CD14-positive monocyte (primary cell): ENCODE data around the gene ZFYVE28. TPM values are rescaled to one million over a fixed set of nuclear protein-coding genes. Genes with fewer than 3 reads are reported as not detected.

Source experiments
- DNase-seq, 3 donors: peaks; one replicate each; pipeline ENCODE4 v3.0.0-alpha.2; 2011 to 2022
- H2AFZ ChIP-seq: 2 replicates; pipeline ENCODE4 v1.6.0; 2012; ENCODE audit warnings: mild to moderate bottlenecking, low read depth, low read length, inconsistent platforms; ENCODE audit not compliant: insufficient read depth, poor library complexity, severe bottlenecking
- H3K27ac ChIP-seq, 2 donors: 1 replicate in 1 of 2; 2 replicates in 1 of 2; pipeline ENCODE4 v1.5.1; 2012 to 2013; ENCODE audit warnings: low read length in 2 of 2, control low read depth in 1 of 2, inconsistent platforms in 1 of 2, low read depth in 1 of 2, mild to moderate bottlenecking in 1 of 2
- H3K27me3 ChIP-seq, 2 donors: one replicate each; pipeline versions ENCODE4 v1.6.0 to v1.6.1; 2011 to 2013; ENCODE audit warnings: low read length in 2 of 2; ENCODE audit not compliant: control insufficient read depth in 2 of 2, insufficient read depth in 2 of 2
- H3K36me3 ChIP-seq, 2 donors: replicated peaks in 1 of 2; 1 replicate in 1 of 2; 2 replicates in 1 of 2; pipeline versions ENCODE4 v1.5.1 to v1.6.1; 2012 to 2013; ENCODE audit warnings: low read length in 2 of 2, control low read depth in 1 of 2, inconsistent platforms in 1 of 2, mild to moderate bottlenecking in 1 of 2; ENCODE audit not compliant: insufficient read depth in 2 of 2, control insufficient read depth in 1 of 2
- H3K4me1 ChIP-seq, 2 donors: 1 replicate in 1 of 2; 2 replicates in 1 of 2; pipeline versions ENCODE4 v1.5.1 to v1.6.1; 2012 to 2013; ENCODE audit warnings: low read length in 2 of 2, control low read depth in 1 of 2, inconsistent platforms in 1 of 2, mild to moderate bottlenecking in 1 of 2, moderate library complexity in 1 of 2; ENCODE audit not compliant: insufficient read depth in 2 of 2, control insufficient read depth in 1 of 2
- H3K4me2 ChIP-seq: replicated peaks from 2 replicates; pipeline ENCODE3; 2012; ENCODE audit warnings: low read length, moderate library complexity, mild to moderate bottlenecking; ENCODE audit not compliant: poor library complexity, severe bottlenecking; ENCODE audit errors: extremely low read depth
- H3K4me3 ChIP-seq, 3 experiments: fragments of 200-600 bp in 1 of 3; sonication (generic) in 1 of 3; replicated peaks in 1 of 3; 1 replicate in 2 of 3; 2 replicates in 1 of 3; pipeline ENCODE4 v1.5.1; 2011 to 2013; ENCODE audit warnings: low read length in 3 of 3, mild to moderate bottlenecking in 3 of 3, control low read depth in 2 of 3, low read depth in 2 of 3, inconsistent platforms in 1 of 3, moderate library complexity in 1 of 3
- H3K79me2 ChIP-seq: 2 replicates; pipeline ENCODE4 v1.6.0; 2012; ENCODE audit warnings: mild to moderate bottlenecking, control low read depth, inconsistent platforms, low read length, moderate library complexity; ENCODE audit not compliant: insufficient read depth
- H3K9ac ChIP-seq: 2 replicates; pipeline ENCODE4 v1.6.0; 2017; ENCODE audit warnings: low read length, mild to moderate bottlenecking; ENCODE audit not compliant: insufficient read depth, poor library complexity, severe bottlenecking
- H3K9me3 ChIP-seq, 2 donors: replicated peaks in 1 of 2; 1 replicate in 1 of 2; 2 replicates in 1 of 2; pipeline versions ENCODE4 v1.5.1 to v1.6.1; 2012 to 2013; ENCODE audit warnings: low read length in 2 of 2, control low read depth in 1 of 2; ENCODE audit not compliant: control insufficient read depth in 1 of 2, insufficient read depth in 1 of 2
- H4K20me1 ChIP-seq: 2 replicates; pipeline ENCODE4 v1.6.0; 2012; ENCODE audit warnings: mild to moderate bottlenecking, low read length, control low read depth, moderate library complexity; ENCODE audit not compliant: insufficient read depth
- H3K27ac Mint-ChIP-seq, 7 donors: one replicate each; pipeline ENCODE4 v1.8.0; 2020; ENCODE audit warnings: mild to moderate bottlenecking in 7 of 7, mixed read lengths in 7 of 7, moderate library complexity in 6 of 7, inconsistent platforms in 2 of 7
- H3K27me3 Mint-ChIP-seq, 3 donors: one replicate each; pipeline ENCODE4 v1.8.0; 2021 to 2022; ENCODE audit warnings: low read depth in 3 of 3, mild to moderate bottlenecking in 3 of 3, mixed read lengths in 3 of 3, moderate library complexity in 3 of 3, inconsistent platforms in 1 of 3
- H3K36me3 Mint-ChIP-seq, 2 donors: one replicate each; pipeline ENCODE4 v1.8.0; 2020; ENCODE audit warnings: mixed read lengths in 2 of 2, inconsistent platforms in 1 of 2, mild to moderate bottlenecking in 1 of 2
- H3K4me1 Mint-ChIP-seq: one replicate; pipeline ENCODE4 v1.8.0; 2020; ENCODE audit warnings: mild to moderate bottlenecking, mixed read lengths
- H3K4me3 Mint-ChIP-seq, 2 donors: one replicate each; pipeline ENCODE4 v1.8.0; 2020; ENCODE audit warnings: mild to moderate bottlenecking in 2 of 2, mixed read lengths in 2 of 2, moderate library complexity in 1 of 2
- H3K9me3 Mint-ChIP-seq, 7 donors: one replicate each; pipeline ENCODE4 v1.8.0; 2020 to 2022; ENCODE audit warnings: mixed read lengths in 7 of 7, mild to moderate bottlenecking in 6 of 7, moderate library complexity in 6 of 7, inconsistent platforms in 2 of 7
- CTCF ChIP-seq: fragments of 200-600 bp; IDR thresholded peaks from one replicate; pipeline ENCODE4 v1.8.0; 2022; ENCODE audit warnings: antibody characterized with exemption, mild to moderate bottlenecking
- WGBS: methylation state at CpG from one replicate; pipeline ENCODE4 v1.1.5; 2013; ENCODE audit warnings: missing lambda C conversion rate; ENCODE audit not compliant: insufficient coverage; 5-methylcytosine and 5-hydroxymethylcytosine counted together
- intact Hi-C, 2 donors: fragments of 100-400 bp; cut with micrococcal nuclease; formaldehyde crosslinking; loops; one replicate each; pipeline versions ENCODE4 v1.15.0 to v1.15.1; 2023
- polyA plus RNA-seq, 3 donors: library from polyadenylated mRNA; depleted of rRNA in 1 of 3; unstranded in 2 of 3; stranded (reverse) in 1 of 3; fragments of 300-500 nt in 2 of 3; fragments of >200 nt in 1 of 3; fragmentation: Illumina TruSeq in 2 of 3; gene quantifications; 1 replicate in 2 of 3; 2 replicates in 1 of 3; pipeline ENCODE4 v1.2.3, GENCODE V29; 2012 to 2021

ZFYVE28 gene
- polyA plus RNA-seq, 3 donors = 1.0 to 4.4 (median 1.1) TPM

- Mint-ChIP-seq H3K9me3 (peaks cover 3 to 17% (median 5%) of the 10 kb centered on the region in 7 donors), H3K36me3 (no peaks in the 10 kb centered on the region), H3K27me3 (peaks cover 8 to 11% (median 9%) of the 10 kb centered on the region in 3 donors), H3K4me1 (peaks cover 12% of the 10 kb centered on the region), H3K4me3 (no peak overlapping the region), H3K27ac (no peak overlapping the region)
- H3K36me3 ChIP-seq = no peaks in the 10 kb centered on the region
- 89% methylated on average over 20 of the region's 21 CpGs for WGBS
- no peak overlapping the region for H3K9ac ChIP-seq
- no peak overlapping the region for H2AFZ ChIP-seq
- H3K9me3 ChIP-seq = peaks cover 0 to 7% of the 10 kb centered on the region in 2 donors
- H3K27ac ChIP-seq = no peak overlapping the region
- H3K4me1 ChIP-seq = no peaks in the 10 kb centered on the region
- no peak for DNase-seq
- no peaks in the 10 kb centered on the region for H3K79me2 ChIP-seq
- H4K20me1 ChIP-seq = no peaks in the 10 kb centered on the region
- no peak overlapping the region for H3K4me2 ChIP-seq
- TF ChIP-seq CTCF = no peak
- intact Hi-C loops = no loop called here
- H3K4me3 ChIP-seq = no peak overlapping the region
- H3K27me3 ChIP-seq = no peaks in the 10 kb centered on the region
Measured at GRCh38 chr4:2332201-2332975, 86.1 kb downstream of the ZFYVE28 start.

- Mint-ChIP-seq H3K4me3 (no peak overlapping the region), H3K9me3 (peaks cover 3 to 19% (median 9%) of the 10 kb centered on the region in 7 donors), H3K27me3 (peaks cover 7 to 11% (median 8%) of the 10 kb centered on the region in 3 donors), H3K36me3 (no peaks in the 10 kb centered on the region), H3K27ac (no peak overlapping the region), H3K4me1 (peaks cover 12% of the 10 kb centered on the region)
- Histone ChIP-seq H2AFZ (no peak overlapping the region), H3K79me2 (no peaks in the 10 kb centered on the region), H3K4me1 (no peaks in the 10 kb centered on the region), H3K27me3 (no peaks in the 10 kb centered on the region), H3K36me3 (no peaks in the 10 kb centered on the region), H3K9ac (no peak overlapping the region), H3K4me2 (no peak overlapping the region), H3K9me3 (peaks cover 3 to 8% of the 10 kb centered on the region in 2 donors), H4K20me1 (no peaks in the 10 kb centered on the region), H3K4me3 (no peak overlapping the region), H3K27ac (no peak overlapping the region)
- no peak for TF ChIP-seq CTCF
- DNase-seq = no peak
- 96% methylated on average over 11 of the region's 13 CpGs for WGBS
- intact Hi-C loops = no loop called here
Measured at GRCh38 chr4:2331519-2332200, 86.8 kb downstream of the ZFYVE28 start.
